Amniotic epithelial cell (primary cell): ENCODE data around the gene IMP3.
A peak's percentile ranks its signal among the peaks of the same experiment; 100 is the strongest.
"Not testable (repeated sequence)": the region's sequence is repeated elsewhere in the genome, so short reads cannot be mapped to it uniquely, and the experiment has no call there.

Experiments
- DNase-seq: peaks from one replicate; pipeline ENCODE4 v3.0.0-alpha.2; 2010; ENCODE audit warnings: low read depth

The IMP3 gene

GRCh38 chr15:75650908-75651809, 11.1 kb upstream of the IMP3 start:
- DNase-seq = peak; percentile 42

- no peak for DNase-seq
These were observed 9.8 kb upstream of the IMP3 start for GRCh38 chr15:75649848-75650247.

GRCh38 chr15:75649045-75649761, 9.2 kb upstream of the IMP3 start:
- DNase-seq = no peak

- peak; percentile 37 for DNase-seq
These were observed 8.4 kb upstream of the IMP3 start for GRCh38 chr15:75648156-75649000.

GRCh38 chr15:75647370-75648155, 7.5 kb upstream of the IMP3 start, which contains the start of gene SNX33:
Gene SNX33, plus strand, starts transcription at chr15:75647912. Its CDS starts 1,191 bp downstream, at chr15:75649103.
- DNase-seq = peak; percentile 81

GRCh38 chr15:75646944-75647364, 6.9 kb upstream of the IMP3 start:
- peak; percentile 16 for DNase-seq

GRCh38 chr15:75646112-75646943, 6.3 kb upstream of the IMP3 start:
- no peak for DNase-seq

- no peak for DNase-seq
These were observed 4.4 kb upstream of the IMP3 start for GRCh38 chr15:75644376-75644775.

- DNase-seq = no peak
These were observed 1.6 kb upstream of the IMP3 start for GRCh38 chr15:75641603-75642002.

- no peak for DNase-seq
These were observed 1.1 kb upstream of the IMP3 start for GRCh38 chr15:75641179-75641503.

- DNase-seq = peak; percentile 55
These were observed 607 bp upstream of the IMP3 start for GRCh38 chr15:75640483-75641178.

- DNase-seq = peak; percentile 40
These were observed 774 bp downstream of the IMP3 start for GRCh38 chr15:75639191-75639708.

- DNase-seq = no peak
These were observed 2.6 kb downstream of the IMP3 start for GRCh38 chr15:75637245-75638009.

- DNase-seq = no peak
These were observed 4.0 kb downstream of the IMP3 start for GRCh38 chr15:75636026-75636425.

GRCh38 chr15:75633922-75634321, 6.1 kb downstream of the IMP3 start:
- not testable (repeated sequence) for DNase-seq

GRCh38 chr15:75631935-75632334, 8.1 kb downstream of the IMP3 start:
- DNase-seq = no peak

GRCh38 chr15:75625542-75626347, 14.3 kb downstream of the IMP3 start, which contains the start of gene SNUPN:
Gene SNUPN, minus strand, starts transcription at chr15:75625725. Its CDS starts 4,674 bp downstream, at chr15:75621051.
- peak; percentile 90 for DNase-seq

- DNase-seq = no peak
These were observed 17.5 kb downstream of the IMP3 start for GRCh38 chr15:75622505-75622904.
